ENCODE data around the gene C10orf90. TPM values are rescaled to one million over a fixed set of nuclear protein-coding genes. Genes with fewer than 3 reads are reported as not detected.

The C10orf90 gene
- total RNA-seq, 1 donor from 2014 or later: not detected

GRCh38 chr10:126491476-126491875, 179.0 kb downstream of the C10orf90 start:
- H3K4me1 Mint-ChIP-seq (ENCODE audit: low read depth): no peaks in the 10 kb centered on the region
- TF ChIP-seq CTCF (IDR thresholded peaks at IDR 0.05; ENCODE audit: unreplicated experiment): no peak
- H3K36me3 Mint-ChIP-seq (ENCODE audit: insufficient read depth): no peaks in the 10 kb centered on the region
- no peak overlapping the region for H3K27ac Mint-ChIP-seq
- peaks cover 13% of the 10 kb centered on the region for H3K9me3 Mint-ChIP-seq (ENCODE audit: low read depth)
- H3K27me3 Mint-ChIP-seq: peaks cover 17% of the 10 kb centered on the region
- DNase-seq (ENCODE audit: low spot score, unreplicated experiment): no peak
- no peak overlapping the region for H3K4me3 Mint-ChIP-seq (ENCODE audit: low read depth)

GRCh38 chr10:126481181-126481580, 189.3 kb downstream of the C10orf90 start:
- H3K9me3 Mint-ChIP-seq (ENCODE audit: low read depth): no peaks in the 10 kb centered on the region
- peaks cover 9% of the 10 kb centered on the region for H3K27me3 Mint-ChIP-seq
- no peak for DNase-seq (ENCODE audit: low spot score, unreplicated experiment)
- H3K4me3 Mint-ChIP-seq (ENCODE audit: low read depth): no peak overlapping the region
- H3K27ac Mint-ChIP-seq: no peak overlapping the region
- TF ChIP-seq CTCF (IDR thresholded peaks at IDR 0.05; ENCODE audit: unreplicated experiment): no peak
- no peaks in the 10 kb centered on the region for H3K4me1 Mint-ChIP-seq (ENCODE audit: low read depth)
- H3K36me3 Mint-ChIP-seq (ENCODE audit: insufficient read depth): no peaks in the 10 kb centered on the region

- no peaks in the 10 kb centered on the region for H3K36me3 Mint-ChIP-seq (ENCODE audit: insufficient read depth)
- no peak for TF ChIP-seq CTCF (IDR thresholded peaks at IDR 0.05; ENCODE audit: unreplicated experiment)
These were observed 189.8 kb downstream of the C10orf90 start for GRCh38 chr10:126480648-126481047.

GRCh38 chr10:126479280-126479895, 191.1 kb downstream of the C10orf90 start:
- no peaks in the 10 kb centered on the region for H3K36me3 Mint-ChIP-seq (ENCODE audit: insufficient read depth)
- no peak for TF ChIP-seq CTCF (IDR thresholded peaks at IDR 0.05; ENCODE audit: unreplicated experiment)
- DNase-seq (ENCODE audit: low spot score, unreplicated experiment): no peak
- H3K9me3 Mint-ChIP-seq (ENCODE audit: low read depth): no peaks in the 10 kb centered on the region
- H3K27ac Mint-ChIP-seq: no peak overlapping the region
- H3K4me1 Mint-ChIP-seq (ENCODE audit: low read depth): no peaks in the 10 kb centered on the region
- peaks cover 15% of the 10 kb centered on the region for H3K27me3 Mint-ChIP-seq
- H3K4me3 Mint-ChIP-seq (ENCODE audit: low read depth): no peak overlapping the region

More at GRCh38 chr10:126480648-126481047, 189.8 kb downstream of the C10orf90 start:
- Mint-ChIP-seq H3K9me3 (ENCODE audit: low read depth) (no peaks in the 10 kb centered on the region), H3K4me3 (ENCODE audit: low read depth) (no peak overlapping the region), H3K4me1 (ENCODE audit: low read depth) (no peaks in the 10 kb centered on the region), H3K27ac (no peak overlapping the region), H3K27me3 (peaks cover 9% of the 10 kb centered on the region)
- DNase-seq (ENCODE audit: low spot score, unreplicated experiment): no peak

GRCh38 chr10:126478546-126478945, 191.9 kb downstream of the C10orf90 start:
- no peak for TF ChIP-seq CTCF (IDR thresholded peaks at IDR 0.05; ENCODE audit: unreplicated experiment)
- H3K36me3 Mint-ChIP-seq (ENCODE audit: insufficient read depth): no peaks in the 10 kb centered on the region
- no peak overlapping the region for H3K4me3 Mint-ChIP-seq (ENCODE audit: low read depth)
- no peaks in the 10 kb centered on the region for H3K9me3 Mint-ChIP-seq (ENCODE audit: low read depth)
- DNase-seq (ENCODE audit: low spot score, unreplicated experiment): no peak
- H3K27ac Mint-ChIP-seq: no peak overlapping the region
- H3K4me1 Mint-ChIP-seq (ENCODE audit: low read depth): no peaks in the 10 kb centered on the region
- H3K27me3 Mint-ChIP-seq: peaks cover 12% of the 10 kb centered on the region
